ENCODE data around the gene PLB1.

DNA sequence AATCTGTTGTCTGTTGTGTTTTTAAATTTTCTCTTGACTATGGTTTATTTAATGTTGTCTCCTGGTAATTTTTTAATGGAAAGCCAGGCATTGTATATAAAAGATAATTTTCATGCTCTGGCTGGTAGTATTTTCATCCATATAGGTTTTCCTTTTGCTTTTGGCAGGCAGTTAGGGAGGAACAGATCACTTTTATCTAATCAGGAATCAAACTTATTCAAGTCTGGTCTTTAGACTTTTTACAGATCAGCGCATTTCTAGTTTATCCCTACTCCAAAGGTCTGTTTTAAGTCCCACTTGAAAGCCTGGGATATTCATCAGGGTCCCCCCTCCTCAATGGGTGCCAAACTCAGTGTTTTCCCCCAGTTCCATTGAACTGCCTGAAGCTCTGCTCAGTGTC is 17.2 kb downstream of the PLB1 start:
- TF ChIP-seq, protein P1, sequence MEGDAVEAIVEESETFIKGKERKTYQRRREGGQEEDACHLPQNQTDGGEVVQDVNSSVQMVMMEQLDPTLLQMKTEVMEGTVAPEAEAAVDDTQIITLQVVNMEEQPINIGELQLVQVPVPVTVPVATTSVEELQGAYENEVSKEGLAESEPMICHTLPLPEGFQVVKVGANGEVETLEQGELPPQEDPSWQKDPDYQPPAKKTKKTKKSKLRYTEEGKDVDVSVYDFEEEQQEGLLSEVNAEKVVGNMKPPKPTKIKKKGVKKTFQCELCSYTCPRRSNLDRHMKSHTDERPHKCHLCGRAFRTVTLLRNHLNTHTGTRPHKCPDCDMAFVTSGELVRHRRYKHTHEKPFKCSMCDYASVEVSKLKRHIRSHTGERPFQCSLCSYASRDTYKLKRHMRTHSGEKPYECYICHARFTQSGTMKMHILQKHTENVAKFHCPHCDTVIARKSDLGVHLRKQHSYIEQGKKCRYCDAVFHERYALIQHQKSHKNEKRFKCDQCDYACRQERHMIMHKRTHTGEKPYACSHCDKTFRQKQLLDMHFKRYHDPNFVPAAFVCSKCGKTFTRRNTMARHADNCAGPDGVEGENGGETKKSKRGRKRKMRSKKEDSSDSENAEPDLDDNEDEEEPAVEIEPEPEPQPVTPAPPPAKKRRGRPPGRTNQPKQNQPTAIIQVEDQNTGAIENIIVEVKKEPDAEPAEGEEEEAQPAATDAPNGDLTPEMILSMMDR (IDR thresholded peaks at IDR 0.05), result no peak
- no peak for TF ChIP-seq EZH2 (IDR thresholded peaks at IDR 0.05; ENCODE audit: borderline replicate concordance, insufficient read depth, low read depth, low read length, poor library complexity, severe bottlenecking)
